Endothelial cell of umbilical vein (primary cell): ENCODE data around the gene AGBL5.

ENCODE experiments used
- EZH2 ChIP-seq: IDR thresholded peaks from 2 replicates; pipeline ENCODE4 v1.6.1; 2012; ENCODE audit warnings: borderline replicate concordance, low read depth, mild to moderate bottlenecking, moderate library complexity, low read length, inconsistent platforms; ENCODE audit not compliant: severe bottlenecking
- FOS ChIP-seq: IDR thresholded peaks from 2 replicates; pipeline ENCODE4 v1.6.1; 2011; ENCODE audit warnings: mild to moderate bottlenecking, low read length, moderate library complexity, borderline replicate concordance; ENCODE audit not compliant: insufficient read depth
- GATA2 ChIP-seq: IDR thresholded peaks from 2 replicates; pipeline ENCODE4 v1.7.0; 2011; ENCODE audit warnings: low read depth, mild to moderate bottlenecking, moderate library complexity, mixed read lengths, low read length; ENCODE audit not compliant: insufficient read length, insufficient read depth
- JUN ChIP-seq: IDR thresholded peaks from 2 replicates; pipeline ENCODE4 v1.6.1; 2011; ENCODE audit warnings: borderline replicate concordance, low read depth; ENCODE audit not compliant: insufficient read length, insufficient read depth
- MYC ChIP-seq: IDR thresholded peaks from one replicate; pipeline ENCODE4 v1.6.1; 2011; ENCODE audit warnings: mild to moderate bottlenecking, low read depth, low read length
- POLR2A ChIP-seq: IDR thresholded peaks from 2 replicates; pipeline ENCODE4 v1.6.1; 2012; ENCODE audit warnings: low read depth, mild to moderate bottlenecking, control low read depth, low read length
- POLR2AphosphoS5 ChIP-seq: IDR thresholded peaks from 2 replicates; pipeline ENCODE4 v1.6.1; 2012; ENCODE audit warnings: low read depth, mild to moderate bottlenecking, control low read depth, low read length, moderate library complexity; ENCODE audit not compliant: insufficient read depth
- TF ChIP-seq, protein P1 (sequence below), 2 donors: IDR thresholded peaks; 1 replicate in 1 of 2; 2 replicates in 1 of 2; pipeline ENCODE4 v1.5.1; 2011; ENCODE audit warnings: low read length in 2 of 2, mild to moderate bottlenecking in 2 of 2, moderate library complexity in 2 of 2, control low read depth in 1 of 2, inconsistent platforms in 1 of 2, low read depth in 1 of 2; ENCODE audit not compliant: insufficient read depth in 1 of 2; ENCODE audit errors: extremely low read depth in 1 of 2
- TF ChIP-seq, protein P2 (sequence below): IDR thresholded peaks from 2 replicates; pipeline ENCODE4 v1.6.1; 2011; ENCODE audit not compliant: insufficient read depth, insufficient read length

- TF ChIP-seq, protein P1, sequence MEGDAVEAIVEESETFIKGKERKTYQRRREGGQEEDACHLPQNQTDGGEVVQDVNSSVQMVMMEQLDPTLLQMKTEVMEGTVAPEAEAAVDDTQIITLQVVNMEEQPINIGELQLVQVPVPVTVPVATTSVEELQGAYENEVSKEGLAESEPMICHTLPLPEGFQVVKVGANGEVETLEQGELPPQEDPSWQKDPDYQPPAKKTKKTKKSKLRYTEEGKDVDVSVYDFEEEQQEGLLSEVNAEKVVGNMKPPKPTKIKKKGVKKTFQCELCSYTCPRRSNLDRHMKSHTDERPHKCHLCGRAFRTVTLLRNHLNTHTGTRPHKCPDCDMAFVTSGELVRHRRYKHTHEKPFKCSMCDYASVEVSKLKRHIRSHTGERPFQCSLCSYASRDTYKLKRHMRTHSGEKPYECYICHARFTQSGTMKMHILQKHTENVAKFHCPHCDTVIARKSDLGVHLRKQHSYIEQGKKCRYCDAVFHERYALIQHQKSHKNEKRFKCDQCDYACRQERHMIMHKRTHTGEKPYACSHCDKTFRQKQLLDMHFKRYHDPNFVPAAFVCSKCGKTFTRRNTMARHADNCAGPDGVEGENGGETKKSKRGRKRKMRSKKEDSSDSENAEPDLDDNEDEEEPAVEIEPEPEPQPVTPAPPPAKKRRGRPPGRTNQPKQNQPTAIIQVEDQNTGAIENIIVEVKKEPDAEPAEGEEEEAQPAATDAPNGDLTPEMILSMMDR (IDR thresholded peaks at IDR 0.05; ENCODE audit: extremely low read depth in 1 of 2, insufficient read depth in 1 of 2, low read depth in 1 of 2, low read length in 2 of 2): no peak
- TF ChIP-seq, protein P2, sequence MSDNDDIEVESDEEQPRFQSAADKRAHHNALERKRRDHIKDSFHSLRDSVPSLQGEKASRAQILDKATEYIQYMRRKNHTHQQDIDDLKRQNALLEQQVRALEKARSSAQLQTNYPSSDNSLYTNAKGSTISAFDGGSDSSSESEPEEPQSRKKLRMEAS: no peak
- TF ChIP-seq POLR2A (no peak), POLR2AphosphoS5 (no peak), MYC (no peak), EZH2 (no peak), FOS (no peak), GATA2 (no peak), JUN (no peak)
These were observed 31.3 kb upstream of the AGBL5 start for GRCh38 chr2:27019931-27020855.
